C1 segment of cervical spinal cord (tissue), 14 donors: ENCODE results near the gene MND1.
A peak's percentile ranks its signal among the peaks of the same experiment; 100 is the strongest.

Source experiments
- DNase-seq, 14 donors: peaks; one replicate each; lab custom pipeline; 2025; lab: John Stamatoyannopoulos, UW

MND1 gene

GRCh38 chr4:153346031-153346430 lies 1.5 kb downstream of the MND1 start:
- DNase-seq, result no peak

GRCh38 chr4:153346563-153346962 lies 2.1 kb downstream of the MND1 start:
- no peak for DNase-seq

GRCh38 chr4:153347117-153347516 lies 2.6 kb downstream of the MND1 start:
- DNase-seq, result no peak

GRCh38 chr4:153348006-153348405 lies 3.5 kb downstream of the MND1 start:
- no peak for DNase-seq

- no peak for DNase-seq
Measured at GRCh38 chr4:153349206-153349805, 4.8 kb downstream of the MND1 start.

- no peak for DNase-seq
Measured at GRCh38 chr4:153362184-153362583, 17.7 kb downstream of the MND1 start.

GRCh38 chr4:153364061-153364460 lies 19.6 kb downstream of the MND1 start:
- no peak for DNase-seq

- no peak for DNase-seq
Measured at GRCh38 chr4:153365003-153365402, 20.5 kb downstream of the MND1 start.

- no peak for DNase-seq
Measured at GRCh38 chr4:153366486-153366885, 22.0 kb downstream of the MND1 start.

GRCh38 chr4:153367092-153367491 lies 22.6 kb downstream of the MND1 start:
- no peak for DNase-seq

GRCh38 chr4:153369021-153369420 lies 24.5 kb downstream of the MND1 start:
- no peak for DNase-seq

GRCh38 chr4:153371701-153372234 lies 27.3 kb downstream of the MND1 start:
- DNase-seq, result no peak

- no peak for DNase-seq
Measured at GRCh38 chr4:153372967-153373562, 28.6 kb downstream of the MND1 start.

GRCh38 chr4:153374442-153374841 lies 30.0 kb downstream of the MND1 start:
- DNase-seq, result no peak

- no peak for DNase-seq
Measured at GRCh38 chr4:153375303-153375702, 30.8 kb downstream of the MND1 start.

- DNase-seq, result no peak
Measured at GRCh38 chr4:153383131-153383530, 38.6 kb downstream of the MND1 start.

- no peak for DNase-seq
Measured at GRCh38 chr4:153384160-153384559, 39.7 kb downstream of the MND1 start.

GRCh38 chr4:153385784-153386183 lies 41.3 kb downstream of the MND1 start:
- no peak for DNase-seq

- DNase-seq, result no peak
Measured at GRCh38 chr4:153387981-153388380, 43.5 kb downstream of the MND1 start.

- peak in 1 of 14 donors; percentile 14 for DNase-seq
Measured at GRCh38 chr4:153393397-153393796, 48.9 kb downstream of the MND1 start.

- no peak for DNase-seq
Measured at GRCh38 chr4:153394945-153395344, 50.5 kb downstream of the MND1 start.

GRCh38 chr4:153398713-153399112 lies 54.2 kb downstream of the MND1 start:
- DNase-seq, result no peak

- no peak for DNase-seq
Measured at GRCh38 chr4:153399358-153399757, 54.9 kb downstream of the MND1 start.

GRCh38 chr4:153401501-153401900 lies 57.0 kb downstream of the MND1 start:
- DNase-seq, result no peak
